Body of pancreas (tissue), 4 donors: ENCODE results near the gene ANXA3. TPM values are rescaled to one million over a fixed set of nuclear protein-coding genes. Genes with fewer than 3 reads are reported as not detected.

Experiments used
- ATAC-seq: fragments of 150-250 bp; one replicate; pipeline ENCODE4 v1.9.1; 2016
- DNase-seq, 4 donors: peaks; one replicate each; pipeline ENCODE4 v3.0.0-alpha.2; 2019
- H3K27ac ChIP-seq, 4 donors: fragments of 200-600 bp; sonication (generic); 1 replicate in 3 of 4; 2 replicates in 1 of 4; pipeline versions ENCODE4 v1.5.1 to v1.6.1; 2016 to 2019; ENCODE audit warnings: mild to moderate bottlenecking in 1 of 4, mixed read lengths in 1 of 4, moderate library complexity in 1 of 4
- H3K27me3 ChIP-seq, 2 donors: fragments of 200-600 bp; sonication (generic); one replicate each; pipeline ENCODE4 v1.6.0; 2016; ENCODE audit warnings: mild to moderate bottlenecking in 1 of 2
- H3K36me3 ChIP-seq, 2 donors: fragments of 200-600 bp; sonication (generic); replicated peaks in 1 of 2; 2 replicates each; pipeline ENCODE4 v1.5.1; 2016; ENCODE audit warnings: low read depth in 2 of 2; ENCODE audit not compliant: insufficient read depth in 1 of 2
- H3K4me1 ChIP-seq: fragments of 200-600 bp; sonication (generic); one replicate; pipeline ENCODE4 v1.6.0; 2016
- H3K4me3 ChIP-seq, 2 donors: fragments of 200-600 bp; sonication (generic); 1 replicate in 1 of 2; 2 replicates in 1 of 2; pipeline ENCODE4 v1.5.1; 2016 to 2019
- H3K9me3 ChIP-seq, 3 donors: fragments of 200-600 bp; sonication (generic); 1 replicate in 2 of 3; 2 replicates in 1 of 3; pipeline ENCODE4 v1.5.1; 2016
- POLR2A ChIP-seq, 3 donors: fragments of 450-650 bp; IDR thresholded peaks; one replicate each; pipeline ENCODE4 v1.6.1; 2016; ENCODE audit warnings: antibody characterized with exemption in 3 of 3, mild to moderate bottlenecking in 2 of 3
- WGBS, 2 donors: methylation state at CpG; one replicate each; pipeline ENCODE4 v1.1.5; 2017; 5-methylcytosine and 5-hydroxymethylcytosine counted together
- intact Hi-C: fragments of 100-400 bp; cut with DNase I; formaldehyde crosslinking; loops from one replicate; pipeline ENCODE4 v1.15.1; 2023
- total RNA-seq, 2 donors: library from RNA; depleted of rRNA; stranded (reverse); fragments of >200 nt; gene quantifications; one replicate each; pipeline ENCODE4 v1.1.0, GENCODE V29; 2016
- TF ChIP-seq, protein P1 (sequence below), 7 experiments: fragments of 450-650 bp in 4 of 7; fragments of 200-600 bp in 3 of 7; sonication (generic) in 3 of 7; IDR thresholded peaks; one replicate each; pipeline ENCODE4 v1.5.1; 2016 to 2019; ENCODE audit warnings: antibody characterized with exemption in 7 of 7

ANXA3 gene
- total RNA-seq, 2 donors from 2014 or later = 35.9 to 65.1 TPM

DNA sequence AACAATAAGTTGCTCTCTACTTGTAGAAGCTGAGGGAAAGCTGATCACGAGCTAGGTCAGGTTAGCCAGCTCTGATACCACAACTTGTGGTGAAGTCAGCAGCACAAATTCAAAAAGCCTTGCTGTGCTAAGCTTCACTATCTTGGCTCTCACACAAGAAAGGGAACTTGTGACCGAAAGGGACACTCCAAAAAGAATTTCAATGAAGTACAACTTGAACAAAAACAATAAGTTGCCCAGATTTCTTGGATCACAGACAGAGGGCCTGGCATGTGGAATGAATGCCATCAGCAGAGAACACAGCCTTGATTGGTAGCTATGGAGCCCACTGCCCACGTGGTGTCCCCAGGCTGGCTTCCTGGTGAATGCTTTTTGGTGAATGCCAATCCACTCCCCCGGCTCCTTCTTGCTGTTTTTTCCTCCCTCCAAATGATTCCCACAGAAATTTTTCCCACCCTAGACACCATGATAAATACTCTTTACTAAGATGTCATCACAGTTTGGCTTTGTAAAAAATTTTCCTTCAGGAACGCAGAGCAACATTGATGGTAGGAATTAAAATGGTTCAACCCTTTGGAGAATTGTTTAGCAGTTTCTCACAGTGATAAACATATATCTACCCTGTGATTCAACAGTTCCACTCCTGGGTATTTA lies 82.6 kb downstream of the ANXA3 start:
- H3K27ac ChIP-seq = no peak overlapping the region
- DNase-seq = no peak
- no peaks in the 10 kb centered on the region for H3K36me3 ChIP-seq
- TF ChIP-seq, protein P1, sequence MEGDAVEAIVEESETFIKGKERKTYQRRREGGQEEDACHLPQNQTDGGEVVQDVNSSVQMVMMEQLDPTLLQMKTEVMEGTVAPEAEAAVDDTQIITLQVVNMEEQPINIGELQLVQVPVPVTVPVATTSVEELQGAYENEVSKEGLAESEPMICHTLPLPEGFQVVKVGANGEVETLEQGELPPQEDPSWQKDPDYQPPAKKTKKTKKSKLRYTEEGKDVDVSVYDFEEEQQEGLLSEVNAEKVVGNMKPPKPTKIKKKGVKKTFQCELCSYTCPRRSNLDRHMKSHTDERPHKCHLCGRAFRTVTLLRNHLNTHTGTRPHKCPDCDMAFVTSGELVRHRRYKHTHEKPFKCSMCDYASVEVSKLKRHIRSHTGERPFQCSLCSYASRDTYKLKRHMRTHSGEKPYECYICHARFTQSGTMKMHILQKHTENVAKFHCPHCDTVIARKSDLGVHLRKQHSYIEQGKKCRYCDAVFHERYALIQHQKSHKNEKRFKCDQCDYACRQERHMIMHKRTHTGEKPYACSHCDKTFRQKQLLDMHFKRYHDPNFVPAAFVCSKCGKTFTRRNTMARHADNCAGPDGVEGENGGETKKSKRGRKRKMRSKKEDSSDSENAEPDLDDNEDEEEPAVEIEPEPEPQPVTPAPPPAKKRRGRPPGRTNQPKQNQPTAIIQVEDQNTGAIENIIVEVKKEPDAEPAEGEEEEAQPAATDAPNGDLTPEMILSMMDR (IDR thresholded peaks at IDR 0.05) = no peak
- TF ChIP-seq POLR2A (IDR thresholded peaks at IDR 0.05) = no peak
- H3K4me3 ChIP-seq = no peak overlapping the region
- intact Hi-C loops = no loop called here
- 66% methylated on average over 5 of the region's 5 CpGs for WGBS, 2 donors
- H3K27me3 ChIP-seq = no peaks in the 10 kb centered on the region
- no peaks in the 10 kb centered on the region for H3K9me3 ChIP-seq
- peaks cover 17% of the 10 kb centered on the region for H3K4me1 ChIP-seq
- ATAC-seq = no peak

DNA sequence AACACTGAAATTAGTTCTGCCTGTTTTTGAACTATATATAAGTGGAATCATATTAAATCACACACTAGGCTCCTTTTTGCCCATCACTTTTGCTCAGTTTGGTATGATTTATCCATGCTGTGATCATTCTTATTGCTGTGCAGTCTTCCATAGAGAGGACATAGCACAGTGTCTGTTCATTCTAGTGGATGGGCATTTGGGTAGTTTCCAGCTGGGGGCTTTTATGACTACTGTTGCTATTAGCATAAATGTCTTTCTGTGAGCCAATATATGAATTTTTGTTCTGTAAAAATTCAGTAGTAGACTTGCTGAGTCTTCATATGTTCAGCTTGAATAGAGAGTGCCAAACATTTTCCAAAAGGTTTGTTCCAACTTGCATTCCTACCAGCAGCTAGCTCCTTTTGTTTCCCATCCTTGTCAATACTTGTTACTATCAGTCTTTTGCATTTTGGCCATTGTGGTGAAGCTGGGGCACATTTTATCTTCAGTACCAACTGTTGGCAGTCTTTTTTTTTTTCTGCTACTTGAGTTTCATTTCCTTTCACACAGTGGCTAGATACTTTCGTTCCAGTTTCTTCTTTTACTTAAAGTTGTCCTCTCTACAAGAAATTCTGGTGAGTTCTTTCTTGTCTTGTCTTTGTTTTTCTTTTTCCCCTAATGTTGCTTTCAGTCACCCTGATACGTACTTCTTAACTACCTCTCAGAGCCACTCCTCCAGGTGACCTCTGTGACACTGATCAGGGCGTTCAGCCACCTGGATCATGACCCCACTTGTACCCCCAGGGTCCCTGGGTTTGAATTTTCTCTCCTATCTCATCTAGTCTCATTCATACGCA lies 87.0 kb downstream of the ANXA3 start:
- H3K27ac ChIP-seq = no peak overlapping the region
- WGBS, 2 donors = 74 to 79% methylated on average over 4 of the region's 4 CpGs
- intact Hi-C loops = no loop called here
- no peak for TF ChIP-seq POLR2A (IDR thresholded peaks at IDR 0.05)
- TF ChIP-seq, protein P1 (IDR thresholded peaks at IDR 0.05) = no peak
- no peak overlapping the region for H3K4me3 ChIP-seq
- H3K9me3 ChIP-seq = no peaks in the 10 kb centered on the region
- no peak for DNase-seq
- no peaks in the 10 kb centered on the region for H3K27me3 ChIP-seq
- no peaks in the 10 kb centered on the region for H3K4me1 ChIP-seq
- H3K36me3 ChIP-seq = no peaks in the 10 kb centered on the region
- no peak for ATAC-seq

DNA sequence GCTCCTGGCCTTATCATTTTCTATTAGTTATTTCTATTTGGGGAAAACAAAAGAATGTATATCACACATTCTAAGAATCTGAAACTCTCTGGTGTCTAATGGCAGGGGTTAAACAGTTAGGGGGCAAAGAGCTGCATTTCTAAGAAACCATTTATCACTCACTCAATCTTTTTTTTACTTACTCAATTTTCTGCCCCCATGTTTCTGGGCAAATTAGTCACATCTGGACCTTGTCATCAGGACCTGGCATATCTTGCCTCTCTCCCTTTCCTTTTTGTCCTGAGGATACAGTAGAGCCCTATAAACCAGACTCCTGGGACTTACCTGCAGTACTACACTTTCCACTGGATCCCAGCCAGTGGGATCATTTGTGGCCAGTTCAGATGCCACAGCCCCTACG lies 89.1 kb downstream of the ANXA3 start:
- TF ChIP-seq, protein P1 (IDR thresholded peaks at IDR 0.05) = no peak
- TF ChIP-seq POLR2A (IDR thresholded peaks at IDR 0.05) = no peak
- ATAC-seq (no peak), DNase-seq (no peak)
- Histone ChIP-seq H3K27me3 (no peaks in the 10 kb centered on the region), H3K4me1 (peaks cover 5% of the 10 kb centered on the region), H3K4me3 (no peak overlapping the region), H3K36me3 (no peaks in the 10 kb centered on the region), H3K9me3 (no peaks in the 10 kb centered on the region), H3K27ac (no peak overlapping the region)
- intact Hi-C loops = no loop called here
- 39 to 77% methylated on average over 1 of the region's 1 CpG for WGBS, 2 donors

DNA sequence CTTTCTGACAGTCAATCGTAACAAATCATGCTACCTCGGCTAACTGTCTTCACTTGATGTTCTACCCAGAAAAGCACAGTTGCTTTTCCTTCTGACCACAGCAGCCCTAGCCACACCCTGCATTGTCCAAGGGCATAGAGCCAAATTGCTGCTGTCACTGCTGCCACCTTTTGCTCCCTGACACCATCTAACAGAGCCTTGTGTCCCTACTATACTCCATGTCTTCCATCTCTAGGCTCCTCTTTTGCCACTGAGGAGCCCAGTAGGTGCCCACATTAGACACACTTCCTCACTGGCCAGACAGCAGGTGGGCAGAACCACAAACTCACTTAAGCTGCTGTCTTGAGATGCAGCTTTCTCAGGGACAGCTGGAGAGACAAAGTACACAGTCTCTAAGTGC lies 91.4 kb downstream of the ANXA3 start:
- 66 to 82% methylated on average over 2 of the region's 2 CpGs for WGBS, 2 donors
- intact Hi-C loops = no loop called here
- Histone ChIP-seq H3K4me3 (no peak overlapping the region), H3K36me3 (no peaks in the 10 kb centered on the region), H3K27me3 (no peaks in the 10 kb centered on the region), H3K27ac (no peak overlapping the region), H3K9me3 (no peaks in the 10 kb centered on the region), H3K4me1 (peaks cover 16% of the 10 kb centered on the region)
- TF ChIP-seq, protein P1 (IDR thresholded peaks at IDR 0.05) = no peak
- TF ChIP-seq POLR2A (IDR thresholded peaks at IDR 0.05) = no peak
- ATAC-seq (no peak), DNase-seq (no peak)
